Measurements from ENCODE around the gene MBD6.
"Not testable (repeated sequence)": the region's sequence is repeated elsewhere in the genome, so short reads cannot be mapped to it uniquely, and the experiment has no call there.

MBD6 gene

DNA sequence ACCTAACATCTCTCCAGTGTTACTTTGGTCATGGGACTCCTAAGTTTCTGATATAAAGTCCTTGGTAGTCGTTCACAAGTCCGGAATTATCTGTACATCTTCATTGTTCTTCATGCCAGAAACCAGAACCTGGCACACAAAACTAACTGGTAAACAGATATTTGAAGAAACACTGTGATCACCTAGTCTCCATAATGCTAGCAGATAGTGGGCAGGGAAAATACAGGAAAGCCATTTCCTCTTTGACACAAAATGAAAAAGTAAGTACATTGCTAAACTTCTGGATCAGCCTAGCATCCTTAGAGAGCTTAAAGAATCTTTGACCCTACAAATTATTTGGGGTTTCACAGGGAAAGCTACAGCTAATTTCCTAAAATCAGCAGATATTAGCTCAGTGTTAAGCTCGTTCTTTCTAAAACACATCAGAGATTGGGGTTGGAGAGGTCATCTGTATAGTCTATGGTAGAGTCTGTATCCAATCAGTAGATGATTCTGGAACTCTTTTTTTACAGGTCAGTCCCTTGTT is 7.2 kb upstream of the MBD6 start:
- no peak for DNase-seq

DNA sequence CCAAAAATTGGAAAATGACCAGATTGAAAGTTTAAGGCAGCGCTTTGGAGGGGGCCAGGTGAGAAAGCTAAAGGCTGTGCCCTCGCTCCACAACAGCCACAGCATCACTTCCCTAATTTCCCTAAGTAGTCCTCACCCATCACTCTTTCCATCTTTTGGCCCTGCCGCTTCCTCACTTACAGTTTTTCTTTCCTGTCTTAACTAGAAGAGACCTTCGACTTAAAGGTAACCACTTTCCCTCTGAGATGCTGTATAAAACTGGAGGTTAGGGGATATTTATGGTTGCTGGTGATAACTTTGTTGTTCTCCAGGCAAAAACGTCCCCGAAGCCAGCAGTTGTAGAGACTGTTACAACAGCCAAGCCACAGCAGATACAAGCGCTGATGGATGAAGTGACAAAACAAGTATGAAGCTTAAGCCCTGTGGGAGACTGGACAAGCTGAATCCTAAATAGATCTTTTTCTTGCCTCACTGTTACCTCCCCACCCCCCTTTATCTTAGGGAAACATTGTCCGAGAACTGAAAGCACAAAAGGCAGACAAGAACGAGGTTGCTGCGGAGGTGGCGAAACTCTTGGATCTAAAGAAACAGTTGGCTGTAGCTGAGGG is 6.6 kb upstream of the MBD6 start:
- DNase-seq, result no peak

DNA sequence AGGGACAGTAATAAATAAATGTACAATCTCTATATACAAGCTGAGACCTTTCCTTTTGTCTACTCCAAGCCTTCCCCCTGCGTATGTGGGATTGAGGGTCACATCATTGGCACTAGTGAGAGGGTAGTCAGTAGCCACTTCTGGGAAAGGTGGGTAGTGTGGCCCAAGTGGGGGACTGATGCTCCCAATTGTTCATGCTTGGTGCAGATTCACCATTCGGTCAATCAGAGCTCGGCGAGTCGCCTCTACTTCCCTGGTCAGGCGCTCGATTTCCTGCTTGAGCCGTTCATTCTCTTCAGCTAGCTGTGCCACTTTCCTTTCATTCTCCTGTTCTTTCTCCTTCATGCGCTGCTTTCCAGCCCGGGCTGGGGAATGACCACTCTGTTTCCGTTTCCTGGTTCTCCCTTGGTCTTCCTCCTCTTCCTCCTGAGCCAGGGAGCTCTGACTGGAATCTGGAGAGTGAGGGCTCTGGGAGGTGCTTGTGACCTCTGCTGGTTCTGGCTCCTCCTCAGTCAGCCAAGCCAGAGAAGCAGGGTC is 5.9 kb upstream of the MBD6 start:
- no peak for DNase-seq

DNA sequence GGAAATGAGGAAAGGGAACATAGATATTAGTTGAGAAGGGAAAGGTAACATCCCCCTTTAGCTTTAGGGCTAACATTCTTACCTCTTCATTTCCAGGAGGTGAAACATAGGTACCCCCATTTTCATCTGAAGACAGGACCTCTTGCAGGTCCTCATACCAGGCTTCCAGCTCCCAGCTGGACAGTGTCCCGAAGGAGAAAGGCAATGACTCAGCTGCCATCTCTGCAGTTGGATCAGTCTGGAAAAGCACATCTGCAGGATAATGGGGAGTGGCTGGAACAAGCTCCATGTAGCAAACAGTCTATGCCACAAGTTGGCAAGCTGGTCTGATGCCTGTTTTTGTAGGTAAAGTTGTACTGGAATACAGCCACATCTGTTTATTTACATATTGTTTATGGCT is 5.4 kb upstream of the MBD6 start:
- DNase-seq, result no peak

DNA sequence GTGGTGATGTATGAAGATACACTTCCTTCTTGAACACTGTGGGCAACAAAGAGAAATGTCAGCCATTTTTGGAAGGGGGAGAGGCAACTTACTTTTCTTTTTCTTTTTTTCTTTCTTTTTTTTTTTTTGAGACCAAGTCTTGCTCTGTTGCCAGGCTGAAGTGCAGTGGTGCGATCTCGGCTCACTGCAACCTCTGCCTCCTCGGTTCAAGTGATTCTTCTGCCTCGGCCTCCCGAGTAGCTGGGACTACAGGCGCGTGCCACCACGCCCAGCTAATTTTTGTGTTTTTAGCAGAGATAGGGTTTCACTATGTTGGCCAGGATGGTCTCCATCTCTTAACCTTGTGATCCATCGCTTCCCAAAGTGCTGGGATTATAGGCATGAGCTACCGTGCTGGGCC is 4.9 kb upstream of the MBD6 start:
- not testable (repeated sequence) for DNase-seq

DNA sequence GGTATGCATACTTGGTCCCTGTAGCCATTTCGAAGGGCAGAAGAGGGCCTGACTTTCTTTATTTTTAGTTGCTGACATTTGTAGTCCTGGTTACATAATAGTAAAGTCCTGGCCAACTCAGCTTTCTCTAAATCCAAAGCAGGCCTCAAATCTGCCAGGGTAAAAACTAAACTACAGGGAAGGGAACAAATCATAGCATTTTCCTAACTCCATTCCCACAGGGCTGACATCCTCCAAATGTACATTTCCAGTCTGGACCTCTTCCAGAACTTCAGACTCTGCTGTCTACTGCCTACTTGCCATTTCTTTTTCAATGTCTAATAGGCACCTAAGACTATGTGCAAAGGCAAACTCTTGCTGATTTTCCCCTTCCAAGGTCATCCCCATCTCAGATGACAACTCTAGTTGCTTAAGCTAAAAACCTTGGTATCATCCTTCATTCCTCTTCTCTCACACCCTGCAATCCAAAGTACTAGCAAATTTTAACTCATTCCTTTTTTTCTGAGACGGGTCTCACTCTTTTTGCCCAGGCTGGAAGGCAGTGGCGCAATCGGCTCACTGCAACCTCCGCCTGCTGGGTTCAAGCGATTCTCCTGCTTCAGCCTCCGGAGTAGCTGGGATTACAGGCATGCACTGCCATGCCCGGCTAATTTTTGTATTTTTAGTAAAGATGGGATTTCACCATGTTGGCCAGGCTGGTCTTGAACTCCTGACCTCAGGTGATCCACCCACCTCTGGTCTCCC is 4.3 kb upstream of the MBD6 start:
- DNase-seq, result no peak

DNA sequence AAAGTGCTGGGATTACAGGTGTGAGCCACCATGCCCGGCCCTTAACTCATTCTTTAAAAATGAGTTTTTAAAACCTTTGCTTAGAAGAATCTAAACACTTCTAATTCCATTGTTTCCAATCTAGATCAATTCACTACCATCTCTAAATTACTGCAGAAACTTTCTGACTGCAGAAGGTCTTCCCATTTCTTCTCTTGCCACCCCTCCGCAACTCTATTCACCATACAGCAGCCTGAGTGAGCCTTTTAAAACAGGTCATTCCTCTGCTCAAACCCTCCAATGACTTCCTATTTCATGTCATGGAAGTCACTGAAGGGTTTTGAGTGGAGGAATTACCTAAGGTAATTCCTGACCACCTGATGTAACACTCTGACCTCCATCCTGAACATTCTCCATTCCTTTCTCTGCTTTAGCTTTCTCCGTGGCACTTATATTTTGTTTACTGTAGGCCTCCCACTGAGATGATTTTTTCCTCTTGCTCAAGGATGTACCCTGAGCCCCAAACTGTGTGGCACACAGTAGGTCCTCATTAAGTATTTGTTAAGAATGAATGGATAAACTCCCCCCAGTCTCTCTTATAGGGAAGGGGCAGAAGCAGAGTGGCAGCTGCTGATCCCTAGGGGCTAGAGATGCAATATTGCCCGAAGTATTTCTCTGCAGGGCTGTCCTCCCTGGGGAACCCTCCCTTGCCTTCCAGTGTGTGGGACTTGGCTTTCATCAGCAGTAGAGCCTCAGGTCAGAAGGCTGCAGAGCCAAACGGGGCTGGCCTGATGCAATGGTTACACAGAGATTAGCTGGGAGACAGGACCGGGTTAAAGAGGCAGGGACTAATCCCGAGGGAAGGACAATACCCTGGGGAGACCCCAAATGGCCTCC is 3.5 kb upstream of the MBD6 start:
- DNase-seq, result peak; percentile 27

DNA sequence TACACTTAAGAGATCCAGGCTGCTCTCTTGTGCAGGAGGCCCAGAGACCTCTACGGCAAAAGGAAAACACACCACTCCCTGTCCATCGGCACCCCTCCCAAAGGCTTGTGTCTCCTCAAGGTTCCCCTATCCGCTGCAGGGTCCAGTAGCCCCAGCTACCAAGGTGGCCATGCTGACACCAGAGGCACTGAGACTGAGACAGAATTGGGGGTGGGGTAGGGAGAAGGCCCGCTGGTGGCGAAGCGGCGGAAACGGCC is 2.9 kb upstream of the MBD6 start:
- no peak for DNase-seq

DNA sequence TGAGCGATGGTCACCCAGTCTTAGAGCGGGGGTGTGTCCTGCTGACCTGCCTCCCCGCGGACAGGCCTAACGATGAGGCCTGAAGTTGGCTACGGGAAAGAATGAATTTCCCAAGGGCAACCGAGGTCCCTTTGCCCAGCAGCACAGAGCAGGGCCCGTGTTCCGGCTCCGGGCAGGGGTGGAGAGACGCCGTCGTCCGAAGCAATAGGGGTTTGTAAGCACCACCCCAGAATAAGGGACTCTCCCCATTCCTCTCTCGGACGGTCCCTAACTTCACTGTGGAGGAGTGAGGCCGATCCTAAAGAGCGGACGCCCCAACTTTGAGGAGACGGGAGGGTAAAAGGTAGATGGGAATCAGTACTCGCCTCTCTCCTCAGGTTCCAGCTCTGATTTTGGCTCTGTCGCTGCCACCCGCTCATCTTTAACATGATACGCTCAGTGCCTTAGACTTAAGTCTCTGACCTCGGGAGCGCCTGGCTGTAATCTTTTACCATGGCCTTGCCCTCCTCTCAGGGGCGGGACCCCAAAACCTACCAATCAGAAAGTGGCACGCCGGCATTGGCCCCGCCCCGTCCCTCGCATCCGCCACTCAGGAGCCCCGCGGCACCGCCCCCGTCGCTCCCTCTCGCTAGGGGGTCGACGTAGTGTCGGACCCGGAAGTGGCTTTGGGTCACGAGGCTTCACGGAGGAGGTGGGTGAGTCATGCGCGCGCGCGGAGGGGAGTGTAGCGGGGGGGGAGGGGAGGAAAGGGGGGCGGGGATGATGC is 2.4 kb upstream of the MBD6 start, which contains the start of gene DDIT3:
Gene DDIT3, minus strand, starts transcription at position 462 of the 766 bp plus-strand sequence. CDS start 3,108 bp downstream, outside the sequence.
- DNase-seq, result peak; percentile 89

DNA sequence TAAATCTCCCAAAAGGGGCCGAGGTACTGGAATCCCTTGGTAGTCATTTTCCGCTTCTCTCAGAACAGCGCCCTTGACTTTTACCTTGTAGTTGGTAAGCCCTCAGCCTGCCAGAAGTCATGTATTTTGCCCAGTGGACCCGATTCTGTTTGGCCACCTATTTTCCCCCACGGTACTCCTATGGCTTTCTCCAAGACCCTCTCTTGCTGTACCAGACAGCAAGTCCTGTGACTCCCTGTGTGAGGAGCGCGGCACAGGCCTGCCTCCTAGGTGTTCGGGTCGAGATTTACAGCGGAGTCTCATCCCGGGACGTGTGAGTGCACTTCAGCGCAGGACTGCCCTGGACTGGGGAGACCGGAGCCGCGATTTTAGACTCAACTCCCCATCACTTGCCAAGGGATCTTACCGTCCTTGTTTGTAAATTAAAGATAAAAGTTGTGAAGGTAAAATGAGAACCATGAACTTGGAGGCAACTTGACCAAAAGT is 1.1 kb upstream of the MBD6 start:
- DNase-seq, result no peak

DNA sequence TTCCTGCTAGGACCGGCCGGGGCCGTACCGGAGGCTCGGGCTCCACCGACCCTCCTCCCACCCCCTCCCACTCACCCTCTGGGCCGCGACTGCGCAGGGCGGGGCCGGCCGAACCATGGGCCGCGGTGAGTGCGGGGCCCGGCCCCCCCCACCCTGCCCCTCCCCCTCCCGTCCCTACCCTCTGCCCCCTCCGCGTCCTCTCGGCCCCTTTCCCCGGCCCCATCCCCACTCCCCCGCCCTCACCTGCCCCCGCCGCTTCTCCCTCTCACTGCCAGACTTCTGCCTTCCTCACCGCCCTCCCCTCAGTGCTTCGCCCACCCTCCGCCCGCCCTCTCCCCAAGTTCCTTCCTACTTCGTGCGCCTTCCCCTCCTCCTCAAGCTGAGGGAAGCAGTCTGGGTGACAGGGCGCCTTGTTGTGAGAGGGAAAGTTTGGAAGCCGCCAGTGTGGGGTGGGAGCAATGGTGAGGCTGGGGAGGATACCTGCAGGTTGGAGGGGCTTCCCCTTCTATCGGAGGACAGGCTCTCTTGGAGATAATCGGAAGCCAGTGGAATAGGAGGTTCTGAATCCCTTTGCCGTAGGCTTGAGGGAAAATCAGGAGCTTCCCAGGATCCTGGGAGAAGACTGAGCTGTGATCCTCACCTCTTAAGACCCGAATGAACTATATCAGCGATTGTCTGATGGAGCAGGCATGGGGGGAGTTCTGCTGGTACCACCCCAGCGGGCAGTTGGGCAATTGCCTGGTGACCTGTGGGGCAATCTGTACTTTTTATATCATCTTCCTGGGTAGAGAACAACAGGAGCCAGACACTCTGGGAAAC is 472 bp downstream of the MBD6 start:
- no peak for DNase-seq

DNA sequence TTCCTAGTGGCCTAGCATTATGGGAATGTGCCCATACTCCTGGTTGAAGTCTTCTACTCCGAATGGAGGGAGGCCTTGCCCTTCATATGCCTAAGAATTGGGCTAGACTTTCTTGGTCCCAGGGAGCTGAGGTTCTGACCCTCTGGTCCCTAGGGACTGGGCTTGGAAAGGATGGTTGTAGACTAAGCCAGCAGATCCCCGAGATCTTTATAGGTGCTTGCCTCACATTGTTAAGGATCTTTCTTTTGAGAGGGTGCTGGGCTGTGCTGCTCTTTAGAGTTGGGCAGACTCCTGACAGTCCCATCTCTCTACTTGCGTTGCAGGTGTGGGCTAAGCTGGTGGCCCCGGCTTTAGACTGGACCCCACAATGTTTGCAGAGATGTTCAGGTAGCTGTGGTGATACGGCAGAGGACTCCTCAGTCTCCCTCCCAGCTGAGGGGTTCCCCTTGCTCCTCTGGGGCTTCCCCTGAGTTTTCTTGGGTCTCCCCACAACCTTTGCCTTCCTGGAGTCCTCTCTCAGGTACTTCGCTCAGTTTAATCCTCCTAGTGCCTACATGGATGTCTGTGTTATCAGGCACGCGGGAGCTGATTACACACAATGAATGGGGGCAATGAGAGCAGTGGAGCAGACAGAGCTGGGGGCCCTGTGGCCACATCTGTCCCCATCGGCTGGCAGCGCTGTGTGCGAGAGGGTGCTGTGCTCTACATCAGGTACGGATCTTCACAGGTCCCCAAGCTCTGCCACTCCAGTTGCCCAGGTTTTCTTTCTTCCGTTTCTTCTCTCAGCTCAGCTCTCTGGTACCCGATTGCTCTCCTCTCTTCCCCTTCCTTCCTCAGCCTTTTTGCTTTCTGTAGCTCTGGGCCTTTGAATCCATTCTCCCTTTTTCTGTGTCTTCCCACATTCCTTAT is 1.3 kb downstream of the MBD6 start:
- no peak for DNase-seq

DNA sequence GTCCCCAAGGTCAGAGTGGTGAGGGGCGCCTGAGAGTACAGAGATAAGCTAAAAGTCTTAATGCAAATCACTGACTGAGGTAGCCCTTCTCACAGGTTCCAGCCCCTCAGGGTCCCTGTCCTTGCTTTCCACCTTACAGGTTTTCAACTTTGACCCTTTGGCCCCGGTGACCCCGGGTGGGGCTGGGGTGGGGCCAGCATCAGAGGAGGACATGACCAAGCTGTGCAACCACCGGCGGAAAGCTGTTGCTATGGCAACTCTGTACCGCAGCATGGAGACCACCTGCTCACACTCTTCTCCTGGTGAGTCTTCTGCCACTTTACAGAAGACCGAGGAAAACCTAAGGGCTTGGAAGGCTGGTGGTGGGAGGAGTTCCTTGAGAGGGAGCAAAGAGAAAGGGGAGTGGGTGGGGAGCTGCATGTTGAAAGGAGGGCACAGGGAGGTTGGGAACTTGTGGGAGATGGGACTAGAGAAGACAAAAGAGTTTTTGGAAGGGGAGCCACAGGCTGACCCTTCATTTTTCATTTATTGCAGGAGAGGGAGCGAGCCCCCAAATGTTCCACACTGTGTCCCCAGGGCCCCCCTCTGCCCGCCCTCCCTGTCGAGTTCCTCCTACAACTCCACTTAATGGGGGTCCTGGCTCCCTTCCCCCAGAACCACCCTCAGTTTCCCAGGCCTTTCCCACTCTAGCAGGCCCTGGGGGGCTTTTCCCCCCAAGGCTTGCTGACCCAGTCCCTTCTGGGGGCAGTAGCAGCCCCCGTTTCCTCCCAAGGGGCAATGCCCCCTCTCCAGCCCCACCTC is 2.4 kb downstream of the MBD6 start:
- DNase-seq, result no peak

DNA sequence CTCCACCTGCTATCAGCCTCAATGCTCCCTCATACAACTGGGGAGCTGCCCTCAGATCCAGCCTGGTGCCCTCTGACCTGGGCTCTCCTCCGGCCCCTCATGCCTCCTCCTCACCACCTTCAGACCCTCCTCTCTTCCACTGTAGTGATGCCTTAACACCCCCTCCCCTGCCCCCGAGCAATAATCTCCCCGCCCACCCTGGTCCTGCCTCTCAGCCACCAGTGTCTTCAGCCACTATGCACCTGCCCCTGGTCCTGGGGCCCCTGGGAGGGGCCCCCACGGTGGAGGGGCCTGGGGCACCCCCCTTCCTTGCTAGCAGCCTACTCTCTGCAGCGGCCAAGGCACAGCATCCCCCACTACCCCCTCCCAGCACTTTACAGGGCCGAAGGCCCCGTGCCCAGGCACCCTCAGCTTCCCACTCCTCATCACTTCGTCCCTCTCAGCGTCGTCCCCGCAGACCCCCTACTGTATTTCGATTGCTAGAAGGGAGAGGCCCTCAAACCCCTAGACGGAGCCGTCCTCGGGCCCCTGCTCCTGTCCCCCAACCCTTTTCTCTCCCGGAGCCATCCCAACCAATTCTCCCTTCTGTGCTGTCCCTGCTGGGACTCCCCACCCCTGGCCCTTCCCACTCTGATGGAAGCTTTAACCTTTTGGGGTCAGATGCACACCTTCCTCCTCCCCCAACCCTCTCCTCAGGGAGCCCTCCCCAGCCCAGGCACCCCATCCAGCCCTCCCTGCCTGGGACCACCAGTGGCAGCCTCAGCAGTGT is 3.2 kb downstream of the MBD6 start:
- DNase-seq, result no peak

DNA sequence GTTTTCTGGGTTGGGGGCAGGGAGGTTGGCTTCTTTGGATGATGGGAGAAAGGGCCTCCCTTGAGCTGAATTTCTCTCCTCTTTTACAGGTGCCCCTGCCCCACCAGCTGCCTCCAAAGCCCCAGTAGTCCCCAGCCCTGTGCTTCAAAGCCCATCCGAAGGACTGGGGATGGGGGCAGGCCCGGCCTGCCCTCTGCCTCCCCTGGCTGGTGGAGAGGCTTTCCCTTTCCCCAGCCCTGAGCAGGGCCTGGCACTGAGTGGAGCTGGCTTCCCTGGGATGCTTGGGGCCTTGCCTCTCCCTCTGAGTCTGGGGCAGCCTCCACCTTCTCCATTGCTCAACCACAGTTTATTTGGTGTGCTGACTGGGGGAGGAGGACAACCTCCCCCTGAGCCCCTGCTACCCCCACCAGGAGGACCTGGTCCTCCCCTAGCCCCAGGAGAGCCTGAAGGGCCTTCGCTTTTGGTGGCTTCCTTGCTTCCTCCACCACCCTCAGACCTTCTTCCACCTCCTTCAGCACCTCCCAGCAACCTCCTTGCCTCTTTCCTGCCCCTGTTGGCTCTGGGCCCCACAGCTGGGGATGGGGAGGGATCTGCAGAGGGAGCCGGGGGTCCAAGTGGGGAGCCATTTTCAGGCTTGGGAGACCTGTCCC is 4.0 kb downstream of the MBD6 start:
- no peak for DNase-seq

DNA sequence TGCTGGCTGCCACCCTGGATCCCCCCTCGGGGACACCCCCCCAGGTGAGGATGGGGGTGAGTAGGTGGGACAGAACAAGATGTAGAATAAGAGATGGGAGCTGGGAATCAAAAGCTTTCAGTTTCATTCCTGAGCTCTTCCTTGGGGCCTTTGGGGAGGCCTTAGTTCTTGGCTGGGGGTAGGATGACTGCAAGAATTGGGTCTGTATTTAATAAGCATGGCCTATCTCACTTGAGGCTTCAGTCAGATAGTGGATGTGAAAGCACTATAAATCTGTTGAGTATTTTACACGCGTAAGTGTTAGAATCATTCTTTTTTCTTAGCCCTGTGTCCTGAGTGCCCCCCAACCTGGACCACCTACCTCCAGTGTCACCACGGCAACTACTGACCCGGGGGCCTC is 4.6 kb downstream of the MBD6 start:
- DNase-seq, result no peak

DNA sequence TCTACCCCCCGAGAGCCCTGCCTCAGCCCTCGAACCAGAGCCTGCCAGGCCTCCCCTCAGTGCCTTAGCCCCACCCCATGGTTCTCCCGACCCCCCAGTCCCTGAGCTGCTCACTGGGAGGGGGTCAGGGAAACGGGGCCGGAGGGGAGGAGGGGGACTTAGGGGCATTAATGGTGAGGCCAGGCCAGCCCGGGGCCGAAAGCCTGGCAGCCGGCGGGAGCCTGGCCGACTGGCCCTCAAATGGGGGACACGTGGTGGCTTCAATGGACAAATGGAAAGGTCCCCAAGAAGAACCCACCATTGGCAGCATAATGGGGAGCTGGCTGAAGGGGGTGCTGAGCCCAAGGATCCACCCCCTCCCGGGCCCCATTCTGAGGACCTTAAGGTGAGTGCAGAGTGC is 5.6 kb downstream of the MBD6 start:
- no peak for DNase-seq

DNA sequence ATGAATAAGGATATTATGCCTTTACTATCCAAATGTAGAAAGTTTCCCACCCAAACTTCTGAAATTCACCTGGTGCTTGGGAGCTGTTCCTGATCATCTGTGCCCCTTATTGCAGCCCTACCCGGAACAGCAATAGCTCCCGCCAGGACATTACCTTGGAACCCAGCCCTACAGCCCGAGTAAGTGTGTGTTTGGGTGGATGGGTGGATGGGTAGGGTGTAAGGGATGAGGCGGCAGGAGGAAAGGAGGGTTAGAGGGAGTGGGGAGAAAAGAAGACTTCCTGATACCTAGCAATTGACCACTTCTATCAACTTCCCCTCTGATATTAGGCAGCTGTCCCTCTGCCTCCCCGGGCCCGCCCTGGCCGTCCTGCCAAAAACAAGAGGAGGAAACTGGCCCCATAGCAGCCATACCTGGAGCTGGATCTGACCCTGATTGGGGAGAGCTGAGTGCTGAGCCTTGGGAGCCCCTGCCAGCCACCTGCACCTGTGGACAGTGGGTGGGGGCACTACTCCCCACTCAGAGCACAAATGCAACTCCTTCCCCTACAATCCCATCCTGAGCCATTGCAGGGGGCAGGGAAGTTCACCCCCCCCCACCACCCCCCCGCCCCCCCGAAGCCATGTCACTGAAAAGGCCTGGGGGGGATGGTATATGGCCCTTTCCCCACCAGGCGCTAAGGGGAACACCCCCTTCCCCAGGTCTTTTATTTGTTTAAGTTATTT is 6.4 kb downstream of the MBD6 start:
- DNase-seq, result no peak

All from NCI-H1436 treated with DMSO at 0.1 percent for 48 hours (cell line).